Measurements from ENCODE around the gene HSD11B1. TPM values are rescaled to one million over a fixed set of nuclear protein-coding genes. Genes with fewer than 3 reads are reported as not detected.
"Not testable (repeated sequence)": the region's sequence is repeated elsewhere in the genome, so short reads cannot be mapped to it uniquely, and the experiment has no call there.

HSD11B1 gene
- total and polyA plus RNA-seq, 2 donors (not counting 3 experiments of a cell fraction or from before 2014, with no cell fraction given), result not detected

GRCh38 chr1:209697126-209697525, 7.5 kb upstream of the HSD11B1 start:
- H3K4me1 ChIP-seq (ENCODE audit: control insufficient read depth, extremely low read depth, insufficient read depth, low read length), result no peaks in the 10 kb centered on the region
- intact Hi-C loops (cut with micrococcal nuclease), result no loop called here
- H3K9me1 ChIP-seq (replicated peaks; ENCODE audit: control insufficient read depth, extremely low read depth, insufficient read depth, low read length), result no peaks in the 10 kb centered on the region
- FAIRE-seq (no peak), DNase-seq (ENCODE audit: low read depth, low spot score) (no peak)
- H4K20me1 ChIP-seq (replicated peaks; ENCODE audit: control insufficient read depth, extremely low read depth, insufficient read depth, low read length), result no peaks in the 10 kb centered on the region
- H3K4me3 ChIP-seq (replicated peaks in 1 of 3; ENCODE audit: insufficient read depth in 1 of 3, low read depth in 1 of 3, low read length in 3 of 3), result no peak overlapping the region
- TF ChIP-seq JUN (IDR thresholded peaks at IDR 0.05; ENCODE audit: borderline replicate concordance, insufficient read depth, insufficient read length, low read depth) (no peak), FOS (IDR thresholded peaks at IDR 0.05; ENCODE audit: borderline replicate concordance, insufficient read depth, low read length) (no peak), CTCF (IDR thresholded peaks at IDR 0.05; ENCODE audit: extremely low read depth in 1 of 2, insufficient read depth in 1 of 2, low read depth in 1 of 2, low read length in 2 of 2) (no peak), POLR2A (IDR thresholded peaks at IDR 0.05; ENCODE audit: low read depth, low read length) (no peak), GATA2 (IDR thresholded peaks at IDR 0.05; ENCODE audit: insufficient read depth, insufficient read length, low read depth, low read length) (no peak), MYC (IDR thresholded peaks at IDR 0.05; ENCODE audit: low read depth, low read length) (no peak), POLR2AphosphoS5 (IDR thresholded peaks at IDR 0.05; ENCODE audit: insufficient read depth, low read depth, low read length) (no peak)
- no peak overlapping the region for H3K4me2 ChIP-seq (ENCODE audit: insufficient read depth, low read length)
- peaks cover 10 to 13% of the 10 kb centered on the region in 2 experiments for H3K27me3 ChIP-seq (ENCODE audit: control insufficient read depth in 2 of 2, insufficient read depth in 2 of 2, low read length in 2 of 2)
- dilution Hi-C loops (cut with MboI; ENCODE audit: extremely low pct_ligation_motif_present, low sequenced_read_pairs), result loop anchor here (25.0 kb wide), 1 partner anchor 110 kb away; the partner anchor contains the start of gene CAMK1G
- H2AFZ ChIP-seq (ENCODE audit: low read depth, low read length), result no peak overlapping the region
- CTCF ChIA-PET, result interaction anchor here (1.0 to 1.5 kb wide), 3 partner anchors 70 to 131 kb away, joined by 4 to 7 read pairs (median 5); no protein-coding TSS in a partner anchor
- no peaks in the 10 kb centered on the region for H3K36me3 ChIP-seq (ENCODE audit: control insufficient read depth in 2 of 2, extremely low read depth in 1 of 2, insufficient read depth in 2 of 2, low read length in 2 of 2)
- no peak overlapping the region for H3K27ac ChIP-seq (ENCODE audit: insufficient read depth, low read depth, low read length)
- H3K9ac ChIP-seq (replicated peaks; ENCODE audit: extremely low read depth, insufficient read depth, low read length), result no peak overlapping the region
- no TSS peak for BruUV-seq (replicated peaks)
- POLR2A ChIA-PET, result no interaction called here
- no peaks in the 10 kb centered on the region for H3K9me3 ChIP-seq (replicated peaks; ENCODE audit: control insufficient read depth, insufficient read depth, low read length)
- no peaks in the 10 kb centered on the region for H3K79me2 ChIP-seq (ENCODE audit: control insufficient read depth, insufficient read depth, low read length)

- H3K4me3 ChIP-seq (replicated peaks in 1 of 3; ENCODE audit: insufficient read depth in 1 of 3, low read depth in 1 of 3, low read length in 3 of 3); H3K4me2 ChIP-seq (ENCODE audit: insufficient read depth, low read length); H3K9ac ChIP-seq (replicated peaks; ENCODE audit: extremely low read depth, insufficient read depth, low read length); BruUV-seq (replicated peaks); DNase-seq (ENCODE audit: low read depth, low spot score); H3K27ac ChIP-seq (ENCODE audit: insufficient read depth, low read depth, low read length); H3K9me3 ChIP-seq (replicated peaks; ENCODE audit: control insufficient read depth, insufficient read depth, low read length); H2AFZ ChIP-seq (ENCODE audit: low read depth, low read length); H3K79me2 ChIP-seq (ENCODE audit: control insufficient read depth, insufficient read depth, low read length); H3K27me3 ChIP-seq (ENCODE audit: control insufficient read depth in 2 of 2, insufficient read depth in 2 of 2, low read length in 2 of 2); intact Hi-C loops (cut with micrococcal nuclease); H4K20me1 ChIP-seq (replicated peaks; ENCODE audit: control insufficient read depth, extremely low read depth, insufficient read depth, low read length); FAIRE-seq; H3K9me1 ChIP-seq (replicated peaks; ENCODE audit: control insufficient read depth, extremely low read depth, insufficient read depth, low read length); H3K4me1 ChIP-seq (ENCODE audit: control insufficient read depth, extremely low read depth, insufficient read depth, low read length); CTCF ChIA-PET; H3K36me3 ChIP-seq (ENCODE audit: control insufficient read depth in 2 of 2, extremely low read depth in 1 of 2, insufficient read depth in 2 of 2, low read length in 2 of 2); dilution Hi-C loops (cut with MboI; ENCODE audit: extremely low pct_ligation_motif_present, low sequenced_read_pairs); POLR2A ChIA-PET: not testable (repeated sequence)
These were observed 4.0 kb upstream of the HSD11B1 start for GRCh38 chr1:209700686-209701085.

All from endothelial cell of umbilical vein (primary cell).